Calu3 (cell line): ENCODE results near the gene DLG2. TPM values are rescaled to one million over a fixed set of nuclear protein-coding genes. Genes with fewer than 3 reads are reported as not detected.
"Not testable (repeated sequence)": the region's sequence is repeated elsewhere in the genome, so short reads cannot be mapped to it uniquely, and the experiment has no call there.

Experiments
- BruUV-seq: library from RNA; stranded (reverse); fragments of 400-500 nt; replicated peaks from 2 replicates; lab custom pipeline; 2021; lab: Mats Ljungman, UMichigan
- CTCF ChIA-PET: fragments of 300-600 bp; sonication (Branson Sonifier 250); formaldehyde crosslinking; loops from one replicate; lab custom pipeline; 2022; ENCODE audit warnings: antibody characterized with exemption; lab: Charles Lee
- DNase-seq: peaks from one replicate; pipeline ENCODE4 v3.0.0; 2022
- H3K27ac Mint-ChIP-seq: one replicate; pipeline ENCODE4 v1.8.0; 2022; ENCODE audit warnings: mixed read lengths; ENCODE audit not compliant: unreplicated experiment
- H3K27me3 Mint-ChIP-seq: one replicate; pipeline ENCODE4 v1.8.0; 2022; ENCODE audit warnings: mixed read lengths; ENCODE audit not compliant: unreplicated experiment
- H3K36me3 Mint-ChIP-seq: one replicate; pipeline ENCODE4 v1.8.0; 2022; ENCODE audit warnings: mild to moderate bottlenecking, moderate library complexity, mixed read lengths; ENCODE audit not compliant: insufficient read depth, unreplicated experiment
- H3K4me1 Mint-ChIP-seq: one replicate; pipeline ENCODE4 v1.8.0; 2022; ENCODE audit warnings: mild to moderate bottlenecking, low read depth, mixed read lengths; ENCODE audit not compliant: unreplicated experiment
- H3K4me3 Mint-ChIP-seq: one replicate; pipeline ENCODE4 v1.8.0; 2022; ENCODE audit warnings: mild to moderate bottlenecking, low read depth, moderate library complexity, mixed read lengths; ENCODE audit not compliant: unreplicated experiment
- H3K9me3 Mint-ChIP-seq: one replicate; pipeline ENCODE4 v1.8.0; 2022; ENCODE audit warnings: low read depth, mixed read lengths; ENCODE audit not compliant: unreplicated experiment
- CTCF ChIP-seq: fragments of 200-600 bp; IDR thresholded peaks from one replicate; pipeline ENCODE4 v1.8.0; 2022; ENCODE audit warnings: antibody characterized with exemption; ENCODE audit not compliant: unreplicated experiment
- intact Hi-C: fragments of 100-400 bp; cut with micrococcal nuclease; formaldehyde crosslinking; loops from one replicate; pipeline ENCODE4 v1.10.0; 2022; ENCODE audit not compliant: unreplicated experiment
- total RNA-seq: library from RNA; stranded (reverse); gene quantifications from 2 replicates; pipeline ENCODE4 v1.2.3, GENCODE V29; 2022

DLG2 gene
- total RNA-seq, 1 experiment from 2014 or later, result 0.71 TPM

GRCh38 chr11:85279267-85279666 lies 347.9 kb downstream of the DLG2 start:
- no TSS peak for BruUV-seq
- Mint-ChIP-seq H3K4me3 (no peak overlapping the region), H3K27me3 (no peaks in the 10 kb centered on the region), H3K36me3 (no peaks in the 10 kb centered on the region), H3K4me1 (no peaks in the 10 kb centered on the region), H3K9me3 (no peaks in the 10 kb centered on the region), H3K27ac (no peak overlapping the region)
- TF ChIP-seq CTCF, result no peak
- intact Hi-C loops, result loop anchor here (5.0 kb wide), 1 partner anchor 1613 kb away; no protein-coding TSS in a partner anchor
- DNase-seq, result no peak
- CTCF ChIA-PET, result no interaction called here

GRCh38 chr11:85277693-85278092 lies 349.5 kb downstream of the DLG2 start:
- H3K9me3 Mint-ChIP-seq, result no peaks in the 10 kb centered on the region
- no peak overlapping the region for H3K27ac Mint-ChIP-seq
- H3K4me3 Mint-ChIP-seq, result no peak overlapping the region
- H3K27me3 Mint-ChIP-seq, result no peaks in the 10 kb centered on the region
- no peaks in the 10 kb centered on the region for H3K4me1 Mint-ChIP-seq
- TF ChIP-seq CTCF, result no peak
- no peaks in the 10 kb centered on the region for H3K36me3 Mint-ChIP-seq
- CTCF ChIA-PET, result no interaction called here
- DNase-seq, result no peak
- intact Hi-C loops, result loop anchor here (5.0 kb wide), 1 partner anchor 1615 kb away; no protein-coding TSS in a partner anchor
- no TSS peak for BruUV-seq

GRCh38 chr11:85276332-85276731 lies 350.8 kb downstream of the DLG2 start:
- CTCF ChIA-PET, result no interaction called here
- no peak for DNase-seq
- Mint-ChIP-seq H3K9me3 (no peaks in the 10 kb centered on the region), H3K27ac (no peak overlapping the region), H3K36me3 (no peaks in the 10 kb centered on the region), H3K4me3 (no peak overlapping the region), H3K27me3 (no peaks in the 10 kb centered on the region), H3K4me1 (no peaks in the 10 kb centered on the region)
- BruUV-seq, result no TSS peak
- no peak for TF ChIP-seq CTCF
- intact Hi-C loops, result loop anchor here (5.0 kb wide), 1 partner anchor 1616 kb away; no protein-coding TSS in a partner anchor

- H3K27me3 Mint-ChIP-seq, intact Hi-C loops, CTCF ChIA-PET, H3K4me1 Mint-ChIP-seq, DNase-seq, H3K4me3 Mint-ChIP-seq, BruUV-seq, H3K36me3 Mint-ChIP-seq, H3K27ac Mint-ChIP-seq, H3K9me3 Mint-ChIP-seq: not testable (repeated sequence)
Observed at GRCh38 chr11:85270315-85270714, 356.8 kb downstream of the DLG2 start.

- H3K9me3 Mint-ChIP-seq, result no peaks in the 10 kb centered on the region
- no peaks in the 10 kb centered on the region for H3K27me3 Mint-ChIP-seq
- no TSS peak for BruUV-seq
- no peaks in the 10 kb centered on the region for H3K36me3 Mint-ChIP-seq
- CTCF ChIA-PET, result no interaction called here
- no peak overlapping the region for H3K4me3 Mint-ChIP-seq
- intact Hi-C loops, result no loop called here
- no peaks in the 10 kb centered on the region for H3K4me1 Mint-ChIP-seq
- no peak for DNase-seq
- no peak overlapping the region for H3K27ac Mint-ChIP-seq
- no peak for TF ChIP-seq CTCF
Observed at GRCh38 chr11:85269109-85269508, 358.0 kb downstream of the DLG2 start.
